H1 (cell line): ENCODE measurements around the gene RIPOR3.

ENCODE experiments used
- CBX5 ChIP-seq: fragments of 300-800, 300-1000 bp; sonication (generic); IDR thresholded peaks from 2 replicates; pipeline ENCODE4 v1.7.1; 2016; ENCODE audit warnings: antibody characterized with exemption, low read length, low read depth
- CHD2 ChIP-seq: IDR thresholded peaks from 2 replicates; pipeline ENCODE4 v1.6.1; 2012; ENCODE audit warnings: low read length, improper control_type of control experiment
- CTCF ChIP-seq, 3 experiments: IDR thresholded peaks; 1 replicate in 2 of 3; 2 replicates in 1 of 3; pipeline versions ENCODE4 v1.5.1 to v1.6.1; 2011; ENCODE audit warnings: low read length in 3 of 3, mild to moderate bottlenecking in 3 of 3, inconsistent platforms in 2 of 3, low read depth in 1 of 3, moderate library complexity in 1 of 3; ENCODE audit not compliant: insufficient read depth in 1 of 3; ENCODE audit errors: control extremely low read depth in 1 of 3
- EGR1 ChIP-seq: IDR thresholded peaks from 2 replicates; pipeline ENCODE4 v1.6.1; 2011; ENCODE audit warnings: low read depth, low read length, borderline replicate concordance
- EZH2 ChIP-seq: fragments of 200-600 bp; sonication (generic); IDR thresholded peaks from 2 replicates; pipeline ENCODE4 v1.7.1; 2012; ENCODE audit warnings: low read depth, mild to moderate bottlenecking, moderate library complexity, low read length, inconsistent platforms; ENCODE audit not compliant: severe bottlenecking
- MAFK ChIP-seq: IDR thresholded peaks from 2 replicates; pipeline ENCODE4 v1.6.1; 2012; ENCODE audit warnings: low read depth, mild to moderate bottlenecking, improper control_type of control experiment, low read length
- POLR2AphosphoS5 ChIP-seq: IDR thresholded peaks from 2 replicates; pipeline ENCODE4 v1.6.1; 2011; ENCODE audit warnings: low read depth, low read length
- RAD21 ChIP-seq, 2 experiments: IDR thresholded peaks in 1 of 2; conservative IDR thresholded peaks in 1 of 2; 2 replicates each; pipeline ENCODE4 v1.6.1; 2011; ENCODE audit warnings: low read depth in 2 of 2, low read length in 2 of 2, improper control_type of control experiment in 1 of 2, inconsistent platforms in 1 of 2, mild to moderate bottlenecking in 1 of 2, moderate library complexity in 1 of 2
- TEAD4 ChIP-seq: IDR thresholded peaks from 2 replicates; pipeline ENCODE4 v1.6.1; 2012; ENCODE audit warnings: low read depth, low read length, inconsistent platforms, mixed read lengths

- no peak for TF ChIP-seq EGR1
- TF ChIP-seq TEAD4, result no peak
- no peak for TF ChIP-seq CHD2
- no peak for TF ChIP-seq POLR2AphosphoS5
- no peak for TF ChIP-seq CTCF (IDR thresholded peaks at IDR 0.05; ENCODE audit: control extremely low read depth in 1 of 3, insufficient read depth in 1 of 3, low read depth in 1 of 3, low read length in 3 of 3)
- TF ChIP-seq EZH2, result no peak
- TF ChIP-seq RAD21 (IDR thresholded peaks at IDR 0.05 in 1 of 2, conservative IDR thresholded peaks at IDR 0.05 in 1 of 2; ENCODE audit: low read depth in 2 of 2, low read length in 2 of 2), result no peak
- no peak for TF ChIP-seq MAFK
- TF ChIP-seq CBX5, result no peak
Observed at GRCh38 chr20:50651676-50652075, 39.7 kb downstream of the RIPOR3 start.
